ENCODE results near the gene PDSS2. TPM values are rescaled to one million over a fixed set of nuclear protein-coding genes. Genes with fewer than 3 reads are reported as not detected.
"Not testable (repeated sequence)": the region's sequence is repeated elsewhere in the genome, so short reads cannot be mapped to it uniquely, and the experiment has no call there.

Gene PDSS2
- polyA plus RNA-seq, 1 donor from 2014 or later, result 4.6 TPM

GRCh38 chr6:107485157-107485556 is 25.8 kb upstream of the PDSS2 start:
- no peaks in the 10 kb centered on the region for H3K79me2 ChIP-seq (replicated peaks; ENCODE audit: insufficient read depth, low read length)
- peaks cover 9% of the 10 kb centered on the region for H3K27me3 ChIP-seq (ENCODE audit: insufficient read depth, low read depth, low read length)
- H3K9ac ChIP-seq (ENCODE audit: low read length), result no peak overlapping the region
- no peaks in the 10 kb centered on the region for H3K9me2 ChIP-seq (ENCODE audit: insufficient read depth, low read length)
- H3F3A ChIP-seq (ENCODE audit: insufficient read depth, low read length, poor library complexity, severe bottlenecking), result no peaks in the 10 kb centered on the region
- no peak overlapping the region for H3K4me3 ChIP-seq (ENCODE audit: low read length)
- TF ChIP-seq EP300 (conservative IDR thresholded peaks at IDR 0.05; ENCODE audit: poor library complexity, severe bottlenecking) (no peak), RAD21 (conservative IDR thresholded peaks at IDR 0.05) (no peak), CTCF (IDR thresholded peaks at IDR 0.05; ENCODE audit: poor library complexity, severe bottlenecking) (no peak), SMC3 (conservative IDR thresholded peaks at IDR 0.05; ENCODE audit: poor library complexity) (no peak), REST (IDR thresholded peaks at IDR 0.05; ENCODE audit: borderline replicate concordance) (no peak), MXI1 (conservative IDR thresholded peaks at IDR 0.05; ENCODE audit: poor library complexity, severe bottlenecking) (no peak), POLR2AphosphoS5 (IDR thresholded peaks at IDR 0.05) (no peak), TAF1 (IDR thresholded peaks at IDR 0.05; ENCODE audit: low read depth) (no peak), EZH2 (IDR thresholded peaks at IDR 0.05; ENCODE audit: borderline replicate concordance, insufficient read depth, low read length, poor library complexity, severe bottlenecking) (no peak)
- no peak overlapping the region for H2AFZ ChIP-seq (ENCODE audit: low read depth, low read length)
- no peaks in the 10 kb centered on the region for H3K36me3 ChIP-seq (ENCODE audit: insufficient read depth, low read length)
- H3K9me3 ChIP-seq (ENCODE audit: low read length), result no peaks in the 10 kb centered on the region
- H3K4me2 ChIP-seq (ENCODE audit: low read length), result no peak overlapping the region
- no peak overlapping the region for H3K27ac ChIP-seq (ENCODE audit: low read length)
- H4K20me1 ChIP-seq (ENCODE audit: insufficient read depth), result no peaks in the 10 kb centered on the region

- Histone ChIP-seq H3F3A (ENCODE audit: insufficient read depth, low read length, poor library complexity, severe bottlenecking) (no peaks in the 10 kb centered on the region), H3K4me3 (ENCODE audit: low read length) (no peak overlapping the region), H3K9me2 (ENCODE audit: insufficient read depth, low read length) (no peaks in the 10 kb centered on the region), H3K79me2 (replicated peaks; ENCODE audit: insufficient read depth, low read length) (no peaks in the 10 kb centered on the region), H3K27me3 (ENCODE audit: insufficient read depth, low read depth, low read length) (no peaks in the 10 kb centered on the region), H3K27ac (ENCODE audit: low read length) (no peak overlapping the region), H3K9ac (ENCODE audit: low read length) (no peak overlapping the region), H3K9me3 (ENCODE audit: low read length) (no peaks in the 10 kb centered on the region), H4K20me1 (ENCODE audit: insufficient read depth) (no peaks in the 10 kb centered on the region), H2AFZ (ENCODE audit: low read depth, low read length) (no peak overlapping the region), H3K36me3 (ENCODE audit: insufficient read depth, low read length) (no peaks in the 10 kb centered on the region), H3K4me2 (ENCODE audit: low read length) (no peak overlapping the region)
- TF ChIP-seq TAF1 (IDR thresholded peaks at IDR 0.05; ENCODE audit: low read depth) (no peak), REST (IDR thresholded peaks at IDR 0.05; ENCODE audit: borderline replicate concordance) (no peak), CTCF (IDR thresholded peaks at IDR 0.05; ENCODE audit: poor library complexity, severe bottlenecking) (no peak), EZH2 (IDR thresholded peaks at IDR 0.05; ENCODE audit: borderline replicate concordance, insufficient read depth, low read length, poor library complexity, severe bottlenecking) (no peak), RAD21 (conservative IDR thresholded peaks at IDR 0.05) (no peak)
Observed at GRCh38 chr6:107479089-107479690, 19.8 kb upstream of the PDSS2 start.

GRCh38 chr6:107475826-107476225 is 16.5 kb upstream of the PDSS2 start:
- not testable (repeated sequence) for H3K9ac ChIP-seq (ENCODE audit: low read length); H3K36me3 ChIP-seq (ENCODE audit: insufficient read depth, low read length)

More at GRCh38 chr6:107475826-107476225, 16.5 kb upstream of the PDSS2 start:
- H3K4me2 ChIP-seq (ENCODE audit: low read length); H3K9me3 ChIP-seq (ENCODE audit: low read length); H3K9me2 ChIP-seq (ENCODE audit: insufficient read depth, low read length); H3K27me3 ChIP-seq (ENCODE audit: insufficient read depth, low read depth, low read length); H4K20me1 ChIP-seq (ENCODE audit: insufficient read depth); H3K27ac ChIP-seq (ENCODE audit: low read length); H3F3A ChIP-seq (ENCODE audit: insufficient read depth, low read length, poor library complexity, severe bottlenecking); H2AFZ ChIP-seq (ENCODE audit: low read depth, low read length); H3K79me2 ChIP-seq (replicated peaks; ENCODE audit: insufficient read depth, low read length); H3K4me3 ChIP-seq (ENCODE audit: low read length): not testable (repeated sequence)
